ENCODE results near the gene SMAD7.

GRCh38 chr18:48896326-48896874, 54.4 kb downstream of the SMAD7 start:
- TF ChIP-seq POLR2A (IDR thresholded peaks at IDR 0.05; ENCODE audit: low read length) (no peak), GATA1 (IDR thresholded peaks at IDR 0.05; ENCODE audit: low read depth, low read length) (no peak)
